GM23338 (cell line): ENCODE measurements around the gene PHF1.

Source experiments
- EZH2 ChIP-seq: fragments of 200-600 bp; sonication (generic); IDR thresholded peaks from one replicate; pipeline ENCODE4 v1.8.0; 2017; ENCODE audit warnings: antibody characterized with exemption, mild to moderate bottlenecking, low read depth; ENCODE audit not compliant: unreplicated experiment
- POLR2AphosphoS5 ChIP-seq: IDR thresholded peaks from 2 replicates; pipeline ENCODE4 v1.6.1; 2016; ENCODE audit warnings: antibody characterized with exemption, low read depth
- TF ChIP-seq, protein P1 (sequence below): IDR thresholded peaks from one replicate; pipeline ENCODE4 v1.6.1; 2018; ENCODE audit warnings: antibody characterized with exemption; ENCODE audit not compliant: unreplicated experiment
- TF ChIP-seq, protein P2 (sequence below), 2 experiments: fragments of 200-600 bp in 1 of 2; sonication (generic) in 1 of 2; conservative IDR thresholded peaks; 2 replicates each; pipeline versions ENCODE4 v1.5.1 to v1.6.1; 2016 to 2017; ENCODE audit warnings: antibody characterized with exemption in 2 of 2, low read depth in 2 of 2, mild to moderate bottlenecking in 2 of 2, moderate library complexity in 1 of 2

DNA sequence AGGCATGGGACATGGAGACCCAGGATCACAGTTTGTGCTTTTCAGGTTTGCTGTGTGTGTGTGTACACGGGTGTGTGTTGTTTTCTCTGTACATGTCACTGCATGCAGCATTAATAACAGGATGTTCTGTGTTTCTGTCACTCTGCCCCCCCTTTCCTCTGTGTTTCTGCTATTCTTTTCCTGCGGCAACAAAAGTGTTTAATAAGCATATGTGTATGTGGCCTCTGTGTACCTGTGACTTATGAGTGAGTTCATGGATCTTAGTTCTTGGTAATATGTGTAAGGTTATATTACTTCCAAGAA, 18.9 kb downstream of the PHF1 start:
- TF ChIP-seq, protein P1, sequence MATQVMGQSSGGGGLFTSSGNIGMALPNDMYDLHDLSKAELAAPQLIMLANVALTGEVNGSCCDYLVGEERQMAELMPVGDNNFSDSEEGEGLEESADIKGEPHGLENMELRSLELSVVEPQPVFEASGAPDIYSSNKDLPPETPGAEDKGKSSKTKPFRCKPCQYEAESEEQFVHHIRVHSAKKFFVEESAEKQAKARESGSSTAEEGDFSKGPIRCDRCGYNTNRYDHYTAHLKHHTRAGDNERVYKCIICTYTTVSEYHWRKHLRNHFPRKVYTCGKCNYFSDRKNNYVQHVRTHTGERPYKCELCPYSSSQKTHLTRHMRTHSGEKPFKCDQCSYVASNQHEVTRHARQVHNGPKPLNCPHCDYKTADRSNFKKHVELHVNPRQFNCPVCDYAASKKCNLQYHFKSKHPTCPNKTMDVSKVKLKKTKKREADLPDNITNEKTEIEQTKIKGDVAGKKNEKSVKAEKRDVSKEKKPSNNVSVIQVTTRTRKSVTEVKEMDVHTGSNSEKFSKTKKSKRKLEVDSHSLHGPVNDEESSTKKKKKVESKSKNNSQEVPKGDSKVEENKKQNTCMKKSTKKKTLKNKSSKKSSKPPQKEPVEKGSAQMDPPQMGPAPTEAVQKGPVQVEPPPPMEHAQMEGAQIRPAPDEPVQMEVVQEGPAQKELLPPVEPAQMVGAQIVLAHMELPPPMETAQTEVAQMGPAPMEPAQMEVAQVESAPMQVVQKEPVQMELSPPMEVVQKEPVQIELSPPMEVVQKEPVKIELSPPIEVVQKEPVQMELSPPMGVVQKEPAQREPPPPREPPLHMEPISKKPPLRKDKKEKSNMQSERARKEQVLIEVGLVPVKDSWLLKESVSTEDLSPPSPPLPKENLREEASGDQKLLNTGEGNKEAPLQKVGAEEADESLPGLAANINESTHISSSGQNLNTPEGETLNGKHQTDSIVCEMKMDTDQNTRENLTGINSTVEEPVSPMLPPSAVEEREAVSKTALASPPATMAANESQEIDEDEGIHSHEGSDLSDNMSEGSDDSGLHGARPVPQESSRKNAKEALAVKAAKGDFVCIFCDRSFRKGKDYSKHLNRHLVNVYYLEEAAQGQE: no peak
- TF ChIP-seq, protein P2, sequence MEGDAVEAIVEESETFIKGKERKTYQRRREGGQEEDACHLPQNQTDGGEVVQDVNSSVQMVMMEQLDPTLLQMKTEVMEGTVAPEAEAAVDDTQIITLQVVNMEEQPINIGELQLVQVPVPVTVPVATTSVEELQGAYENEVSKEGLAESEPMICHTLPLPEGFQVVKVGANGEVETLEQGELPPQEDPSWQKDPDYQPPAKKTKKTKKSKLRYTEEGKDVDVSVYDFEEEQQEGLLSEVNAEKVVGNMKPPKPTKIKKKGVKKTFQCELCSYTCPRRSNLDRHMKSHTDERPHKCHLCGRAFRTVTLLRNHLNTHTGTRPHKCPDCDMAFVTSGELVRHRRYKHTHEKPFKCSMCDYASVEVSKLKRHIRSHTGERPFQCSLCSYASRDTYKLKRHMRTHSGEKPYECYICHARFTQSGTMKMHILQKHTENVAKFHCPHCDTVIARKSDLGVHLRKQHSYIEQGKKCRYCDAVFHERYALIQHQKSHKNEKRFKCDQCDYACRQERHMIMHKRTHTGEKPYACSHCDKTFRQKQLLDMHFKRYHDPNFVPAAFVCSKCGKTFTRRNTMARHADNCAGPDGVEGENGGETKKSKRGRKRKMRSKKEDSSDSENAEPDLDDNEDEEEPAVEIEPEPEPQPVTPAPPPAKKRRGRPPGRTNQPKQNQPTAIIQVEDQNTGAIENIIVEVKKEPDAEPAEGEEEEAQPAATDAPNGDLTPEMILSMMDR (conservative IDR thresholded peaks at IDR 0.05; ENCODE audit: low read depth in 2 of 2): no peak
- TF ChIP-seq EZH2 (no peak), POLR2AphosphoS5 (no peak)
